Hepatocyte (in vitro differentiated cells): Measurements from ENCODE around the gene DTX1. TPM values are rescaled to one million over a fixed set of nuclear protein-coding genes. Genes with fewer than 3 reads are reported as not detected.

Experiments
- DNase-seq: peaks from one replicate; pipeline ENCODE4 v3.0.0-alpha.2; 2016; ENCODE audit warnings: low spot score
- H2AFZ ChIP-seq: fragments of 200-600 bp; sonication (generic); 2 replicates; pipeline ENCODE4 v1.6.0; 2016; ENCODE audit warnings: antibody characterized with exemption, mild to moderate bottlenecking
- H3K27ac ChIP-seq: fragments of 200-600 bp; sonication (generic); 2 replicates; pipeline ENCODE4 v1.5.1; 2016; ENCODE audit warnings: mild to moderate bottlenecking
- H3K27me3 ChIP-seq: fragments of 200-600 bp; sonication (generic); 2 replicates; pipeline ENCODE4 v1.6.1; 2016
- H3K36me3 ChIP-seq: fragments of 200-600 bp; sonication (generic); replicated peaks from 2 replicates; pipeline ENCODE4 v1.5.1; 2016; ENCODE audit warnings: low read depth; ENCODE audit not compliant: insufficient read depth
- H3K4me1 ChIP-seq: fragments of 200-600 bp; sonication (generic); 2 replicates; pipeline ENCODE4 v1.5.1; 2016; ENCODE audit warnings: mild to moderate bottlenecking, moderate library complexity; ENCODE audit not compliant: insufficient read depth
- H3K4me2 ChIP-seq: fragments of 200-600 bp; sonication (generic); 2 replicates; pipeline ENCODE4 v1.6.0; 2016
- H3K4me3 ChIP-seq: fragments of 200-600 bp; sonication (generic); 2 replicates; pipeline ENCODE4 v1.5.1; 2016; ENCODE audit warnings: mild to moderate bottlenecking
- H3K79me2 ChIP-seq: fragments of 200-600 bp; sonication (generic); 2 replicates; pipeline ENCODE4 v1.6.0; 2017; ENCODE audit warnings: mild to moderate bottlenecking
- H3K9me2 ChIP-seq: fragments of 200-600 bp; sonication (generic); replicated peaks from 2 replicates; pipeline ENCODE4 v1.6.0; 2017; ENCODE audit warnings: mild to moderate bottlenecking; ENCODE audit not compliant: insufficient read depth
- H3K9me3 ChIP-seq: fragments of 200-600 bp; sonication (generic); 2 replicates; pipeline ENCODE4 v1.5.1; 2016; ENCODE audit warnings: low read depth, mild to moderate bottlenecking
- H4K20me1 ChIP-seq: fragments of 200-600 bp; sonication (generic); 2 replicates; pipeline ENCODE4 v1.6.0; 2016; ENCODE audit warnings: mild to moderate bottlenecking; ENCODE audit not compliant: insufficient read depth, poor library complexity, severe bottlenecking
- EZH2 ChIP-seq: fragments of 200-600 bp; sonication (generic); IDR thresholded peaks from 2 replicates; pipeline ENCODE4 v1.6.1; 2016; ENCODE audit warnings: antibody characterized with exemption, mild to moderate bottlenecking, borderline replicate concordance
- EZH2phosphoT487 ChIP-seq: fragments of 200-600 bp; sonication (generic); IDR thresholded peaks from one replicate; pipeline ENCODE4 v1.6.1; 2018; ENCODE audit warnings: antibody characterized with exemption, mild to moderate bottlenecking, low read depth, moderate library complexity; ENCODE audit not compliant: unreplicated experiment, severe bottlenecking
- WGBS: methylation state at CpG from one replicate; pipeline ENCODE4 v1.1.6; 2016; ENCODE audit warnings: low lambda C conversion rate; ENCODE audit errors: missing lambda C conversion rate; 5-methylcytosine and 5-hydroxymethylcytosine counted together
- polyA plus RNA-seq: library from polyadenylated mRNA; unstranded; fragments of >200 nt; fragmentation: Nextera tagmentation; extraction: Ambion mirVana; gene quantifications from 2 replicates; pipeline ENCODE4 v1.2.1, GENCODE V29; 2016
- total RNA-seq: library from RNA; depleted of rRNA; stranded (reverse); fragments of >200 nt; gene quantifications from 2 replicates; pipeline ENCODE4 v1.2.3, GENCODE V29; 2014
- TF ChIP-seq, protein P1 (sequence below): fragments of 200-600 bp; sonication (generic); IDR thresholded peaks from 2 replicates; pipeline ENCODE4 v1.5.1; 2016; ENCODE audit warnings: antibody characterized with exemption, mild to moderate bottlenecking; ENCODE audit not compliant: poor library complexity

DTX1 gene
- total and polyA plus RNA-seq, 2 experiments from 2014 or later, result 0.47 to 2.3 TPM

DNA sequence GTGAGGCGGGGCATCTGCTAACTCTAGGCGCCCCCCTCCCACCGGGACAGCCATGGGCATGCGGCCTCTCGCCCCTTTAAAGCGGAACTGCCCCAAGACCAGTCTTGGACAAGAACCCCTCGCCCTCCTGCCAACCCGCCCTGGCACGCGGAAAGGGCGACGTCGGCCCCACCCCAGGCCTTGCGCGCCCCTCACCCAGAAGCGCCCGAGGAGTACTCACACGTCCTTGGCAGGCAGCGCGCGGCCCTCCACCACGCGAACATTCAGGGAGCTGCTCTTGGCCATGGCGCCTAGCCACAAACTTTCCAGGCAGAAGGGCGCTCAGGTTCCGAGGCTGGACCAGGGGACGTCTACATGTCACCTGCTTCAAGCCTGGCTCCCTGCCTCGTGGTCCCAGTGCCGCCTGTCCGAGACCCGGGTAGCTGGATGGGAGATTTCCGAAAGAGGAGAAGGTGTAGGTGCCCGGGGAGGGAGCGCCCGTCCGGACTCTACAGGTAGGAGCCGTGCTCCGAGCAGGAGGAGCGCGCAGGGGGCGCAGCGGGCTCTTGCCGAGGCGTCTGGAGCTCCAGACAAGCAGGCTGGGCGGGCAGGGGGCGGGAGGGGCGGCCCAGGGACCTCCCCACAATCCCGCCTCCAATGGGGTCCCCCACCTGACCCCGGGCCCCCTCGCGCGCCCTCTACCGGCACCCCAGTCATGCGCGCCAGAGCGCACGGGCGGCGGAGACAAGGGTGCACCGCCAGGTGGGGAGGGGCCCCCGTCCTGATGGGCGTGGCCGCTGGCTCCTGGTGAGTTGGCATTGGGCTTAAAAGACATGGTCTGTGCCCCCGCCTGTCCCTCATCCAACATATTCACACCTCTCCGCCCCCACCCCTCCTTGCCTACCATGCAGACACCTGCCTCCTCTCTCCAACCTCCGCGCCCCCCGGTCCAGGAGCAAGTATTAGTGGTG, 78.9 kb downstream of the DTX1 start, which contains the start of gene RASAL1:
Gene RASAL1, minus strand, starts transcription at position 584 of the 950 bp plus-strand sequence. Its CDS starts 299 bp downstream, at position 285.
- Histone ChIP-seq H3K9me2 (no peaks in the 10 kb centered on the region), H4K20me1 (no peaks in the 10 kb centered on the region), H3K9me3 (no peaks in the 10 kb centered on the region), H3K27ac (no peak within 1 kb of the TSS), H3K36me3 (no peaks in the 10 kb centered on the region), H3K79me2 (no peaks in the 10 kb centered on the region), H3K4me3 (no peak within 1 kb of the TSS), H3K4me1 (no peaks in the 10 kb centered on the region), H3K4me2 (peak within 1 kb of the TSS; percentile 56), H3K27me3 (peaks cover 33% of the 10 kb centered on the region), H2AFZ (no peak within 1 kb of the TSS)
- 15% methylated on average over 28 of the region's 68 CpGs for WGBS
- DNase-seq, result peak; percentile 41
- TF ChIP-seq EZH2phosphoT487, result no peak
- TF ChIP-seq, protein P1, sequence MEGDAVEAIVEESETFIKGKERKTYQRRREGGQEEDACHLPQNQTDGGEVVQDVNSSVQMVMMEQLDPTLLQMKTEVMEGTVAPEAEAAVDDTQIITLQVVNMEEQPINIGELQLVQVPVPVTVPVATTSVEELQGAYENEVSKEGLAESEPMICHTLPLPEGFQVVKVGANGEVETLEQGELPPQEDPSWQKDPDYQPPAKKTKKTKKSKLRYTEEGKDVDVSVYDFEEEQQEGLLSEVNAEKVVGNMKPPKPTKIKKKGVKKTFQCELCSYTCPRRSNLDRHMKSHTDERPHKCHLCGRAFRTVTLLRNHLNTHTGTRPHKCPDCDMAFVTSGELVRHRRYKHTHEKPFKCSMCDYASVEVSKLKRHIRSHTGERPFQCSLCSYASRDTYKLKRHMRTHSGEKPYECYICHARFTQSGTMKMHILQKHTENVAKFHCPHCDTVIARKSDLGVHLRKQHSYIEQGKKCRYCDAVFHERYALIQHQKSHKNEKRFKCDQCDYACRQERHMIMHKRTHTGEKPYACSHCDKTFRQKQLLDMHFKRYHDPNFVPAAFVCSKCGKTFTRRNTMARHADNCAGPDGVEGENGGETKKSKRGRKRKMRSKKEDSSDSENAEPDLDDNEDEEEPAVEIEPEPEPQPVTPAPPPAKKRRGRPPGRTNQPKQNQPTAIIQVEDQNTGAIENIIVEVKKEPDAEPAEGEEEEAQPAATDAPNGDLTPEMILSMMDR, result peak; percentile 28

DNA sequence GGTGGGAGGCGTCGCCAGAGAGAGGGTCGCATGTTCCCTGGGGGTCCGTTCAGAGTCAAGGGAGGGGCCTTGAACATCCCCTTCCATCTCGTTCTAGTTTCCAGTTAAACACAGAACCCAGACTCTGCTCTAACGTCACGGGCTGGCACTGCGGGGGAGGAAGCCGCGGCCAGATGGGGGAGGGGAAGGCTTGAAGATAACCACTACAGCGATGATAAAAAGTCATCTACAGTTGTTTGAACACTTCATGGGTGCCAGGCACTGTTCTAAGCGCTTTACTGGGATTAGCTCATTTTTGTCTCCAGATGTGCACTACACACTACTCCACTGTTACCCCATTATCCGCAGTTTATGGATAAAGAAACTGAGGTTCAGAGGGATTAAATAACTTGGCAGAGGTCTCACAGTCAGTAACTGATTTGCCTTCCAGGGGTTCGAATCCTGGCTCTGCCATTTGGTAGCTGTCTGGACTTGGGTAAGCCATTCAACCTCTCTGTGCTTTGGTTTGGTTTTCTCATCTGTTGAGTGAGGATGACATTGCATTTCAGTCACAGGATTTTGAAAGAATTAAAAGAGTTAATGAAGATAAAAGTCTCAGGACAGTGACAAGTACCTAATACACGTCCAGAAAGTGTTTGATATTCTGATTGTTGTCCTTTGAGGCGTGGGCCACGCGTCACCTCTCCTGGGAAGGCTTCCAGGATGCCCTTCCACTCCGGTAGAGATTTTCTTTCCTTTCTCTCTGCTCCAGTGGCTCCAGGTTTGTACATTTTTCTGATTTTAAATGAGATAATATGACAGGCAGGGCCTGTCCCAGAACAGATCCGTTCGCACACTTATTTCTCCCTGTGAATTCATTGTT, 79.8 kb downstream of the DTX1 start:
- peaks cover 33% of the 10 kb centered on the region for H3K27me3 ChIP-seq
- no peak for DNase-seq
- no peaks in the 10 kb centered on the region for H3K9me2 ChIP-seq

DNA sequence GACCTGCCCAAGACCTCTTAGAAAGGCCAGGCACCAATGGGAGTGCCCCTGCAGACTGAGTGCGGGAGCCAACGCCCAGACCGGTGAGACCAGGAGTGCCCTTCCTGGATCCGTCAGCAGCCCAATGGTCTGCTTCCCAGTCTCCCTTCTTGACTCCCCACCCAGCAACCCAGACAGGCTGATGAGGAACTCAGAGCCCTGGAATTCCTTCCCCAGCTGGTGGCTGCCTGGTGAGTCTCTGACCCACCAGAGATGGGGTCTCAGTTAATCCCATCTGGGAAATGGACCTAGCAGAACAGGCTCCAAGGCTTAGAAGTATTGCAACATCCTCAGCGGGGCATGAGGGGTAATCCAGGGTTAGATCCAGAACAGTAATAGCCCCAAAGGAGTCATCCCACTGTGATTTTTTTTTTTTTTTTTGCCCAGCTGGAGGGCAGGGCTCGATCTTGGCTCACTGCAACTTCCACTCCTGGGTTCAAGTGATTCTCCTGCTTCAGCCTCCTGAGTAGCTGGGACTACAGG, 80.5 kb downstream of the DTX1 start:
- no peaks in the 10 kb centered on the region for H3K36me3 ChIP-seq
- no peak for TF ChIP-seq EZH2phosphoT487
- no peak for TF ChIP-seq EZH2
- TF ChIP-seq, protein P1, result no peak
- no peaks in the 10 kb centered on the region for H3K4me1 ChIP-seq
- no peak overlapping the region for H3K4me2 ChIP-seq
- no peak overlapping the region for H3K27ac ChIP-seq
- no peaks in the 10 kb centered on the region for H3K79me2 ChIP-seq
- no peaks in the 10 kb centered on the region for H3K9me2 ChIP-seq
- no peaks in the 10 kb centered on the region for H3K9me3 ChIP-seq
- no peaks in the 10 kb centered on the region for H4K20me1 ChIP-seq
- H2AFZ ChIP-seq, result no peak overlapping the region
- WGBS, result 82% methylated on average over 6 of the region's 6 CpGs
- H3K4me3 ChIP-seq, result no peak overlapping the region
- peaks cover 33% of the 10 kb centered on the region for H3K27me3 ChIP-seq
- DNase-seq, result no peak

More for the DNA sequence above, 79.8 kb downstream of the DTX1 start:
- Histone ChIP-seq H3K4me1 (no peaks in the 10 kb centered on the region), H3K79me2 (no peaks in the 10 kb centered on the region), H2AFZ (no peak overlapping the region), H3K27ac (no peak overlapping the region), H3K4me2 (peak overlapping the region; percentile 56), H3K9me3 (no peaks in the 10 kb centered on the region), H4K20me1 (no peaks in the 10 kb centered on the region), H3K36me3 (no peaks in the 10 kb centered on the region), H3K4me3 (no peak overlapping the region)
- WGBS, result 41% methylated on average over 21 of the region's 21 CpGs
- TF ChIP-seq, protein P1, result no peak
- TF ChIP-seq EZH2 (no peak), EZH2phosphoT487 (no peak)
